Measurements from ENCODE around the gene DMD.

The DMD gene

GRCh38 chrX:31838617-31839016, 1372.7 kb downstream of the DMD start:
- no peak for TF ChIP-seq CTCF (conservative IDR thresholded peaks at IDR 0.05; ENCODE audit: control insufficient read depth, insufficient read depth, low read depth, low read length)
- H3K4me3 ChIP-seq (ENCODE audit: control insufficient read depth, low read depth, low read length), result no peak overlapping the region
- DNase-seq (ENCODE audit: low read depth), result no peak

- no peak for DNase-seq (ENCODE audit: low read depth)
- TF ChIP-seq CTCF (conservative IDR thresholded peaks at IDR 0.05; ENCODE audit: control insufficient read depth, insufficient read depth, low read depth, low read length), result no peak
- H3K4me3 ChIP-seq (ENCODE audit: control insufficient read depth, low read depth, low read length), result no peak overlapping the region
Measured at GRCh38 chrX:31837445-31838049, 1373.8 kb downstream of the DMD start.

GRCh38 chrX:31836479-31836878, 1374.9 kb downstream of the DMD start:
- no peak overlapping the region for H3K4me3 ChIP-seq (ENCODE audit: control insufficient read depth, low read depth, low read length)
- no peak for DNase-seq (ENCODE audit: low read depth)
- no peak for TF ChIP-seq CTCF (conservative IDR thresholded peaks at IDR 0.05; ENCODE audit: control insufficient read depth, insufficient read depth, low read depth, low read length)

- DNase-seq (ENCODE audit: low read depth), result no peak
- no peak for TF ChIP-seq CTCF (conservative IDR thresholded peaks at IDR 0.05; ENCODE audit: control insufficient read depth, insufficient read depth, low read depth, low read length)
- H3K4me3 ChIP-seq (ENCODE audit: control insufficient read depth, low read depth, low read length), result no peak overlapping the region
Measured at GRCh38 chrX:31832263-31832662, 1379.1 kb downstream of the DMD start.

GRCh38 chrX:31820430-31821210, 1390.7 kb downstream of the DMD start:
- no peak for TF ChIP-seq CTCF (conservative IDR thresholded peaks at IDR 0.05; ENCODE audit: control insufficient read depth, insufficient read depth, low read depth, low read length)
- no peak for DNase-seq (ENCODE audit: low read depth)

GRCh38 chrX:31819455-31819854, 1391.9 kb downstream of the DMD start:
- TF ChIP-seq CTCF (conservative IDR thresholded peaks at IDR 0.05; ENCODE audit: control insufficient read depth, insufficient read depth, low read depth, low read length), result no peak
- DNase-seq (ENCODE audit: low read depth), result no peak
- no peak overlapping the region for H3K4me3 ChIP-seq (ENCODE audit: control insufficient read depth, low read depth, low read length)

More at GRCh38 chrX:31820430-31821210, 1390.7 kb downstream of the DMD start:
- H3K4me3 ChIP-seq (ENCODE audit: control insufficient read depth, low read depth, low read length), result no peak overlapping the region

Measured in fibroblast of mammary gland (primary cell).